HepG2 (cell line): ENCODE measurements around the gene TRAF3.
"Not testable (repeated sequence)": the region's sequence is repeated elsewhere in the genome, so short reads cannot be mapped to it uniquely, and the experiment has no call there.

Experiments
- EZH2 ChIP-seq: conservative IDR thresholded peaks from 2 replicates; pipeline ENCODE4 v1.6.1; 2012; ENCODE audit warnings: mild to moderate bottlenecking, low read depth, low read length, moderate library complexity
- MAFK ChIP-seq, 2 experiments: IDR thresholded peaks in 1 of 2; conservative IDR thresholded peaks in 1 of 2; 2 replicates each; pipeline ENCODE4 v1.6.1; 2011; ENCODE audit warnings: improper control_type of control experiment in 2 of 2, low read length in 2 of 2
- MXI1 ChIP-seq: IDR thresholded peaks from 3 replicates; pipeline ENCODE4 v1.6.1; 2012; ENCODE audit warnings: low read depth, low read length, inconsistent platforms, borderline replicate concordance
- PHF8 ChIP-seq: sonication (generic); formaldehyde crosslinking; IDR thresholded peaks from 2 replicates; pipeline ENCODE4 v1.5.0; 2020; ENCODE audit warnings: missing genetic modification reagents
- ZNF589 ChIP-seq: sonication (generic); formaldehyde crosslinking; conservative IDR thresholded peaks from 2 replicates; pipeline ENCODE4 v1.8.0; 2022; ENCODE audit warnings: mild to moderate bottlenecking, moderate library complexity, missing genetic modification reagents

DNA sequence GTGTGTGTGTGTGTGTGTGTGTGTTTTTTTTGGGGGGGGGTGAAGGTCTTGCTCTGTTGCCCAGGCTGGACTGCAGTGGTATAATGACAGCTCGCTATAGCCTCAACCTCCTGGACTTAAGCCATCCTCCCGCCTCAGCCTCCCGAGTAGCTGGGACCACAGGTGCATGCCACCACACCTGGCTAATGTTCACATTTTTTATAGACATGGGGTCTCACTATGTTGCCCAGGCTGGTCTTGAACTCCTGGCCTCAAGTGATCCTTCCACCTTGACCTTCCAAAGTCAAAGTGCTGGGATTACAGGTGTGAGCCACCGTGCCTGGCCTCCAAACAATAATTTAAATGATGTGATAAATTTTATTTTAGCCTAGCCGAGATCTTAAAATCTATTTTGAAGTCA, 59.9 kb downstream of the TRAF3 start:
- not testable (repeated sequence) for TF ChIP-seq MAFK (conservative IDR thresholded peaks at IDR 0.05 in 1 of 2, IDR thresholded peaks at IDR 0.05 in 1 of 2; ENCODE audit: low read length in 2 of 2); ZNF589 (CRISPR knock-in tag); MXI1; PHF8; EZH2
